ENCODE data around the gene CCDC82. TPM values are rescaled to one million over a fixed set of nuclear protein-coding genes. Genes with fewer than 3 reads are reported as not detected.
A peak's percentile ranks its signal among the peaks of the same experiment; 100 is the strongest.

Gene CCDC82
- total RNA-seq, 1 experiment from 2014 or later: 15.8 TPM

DNA sequence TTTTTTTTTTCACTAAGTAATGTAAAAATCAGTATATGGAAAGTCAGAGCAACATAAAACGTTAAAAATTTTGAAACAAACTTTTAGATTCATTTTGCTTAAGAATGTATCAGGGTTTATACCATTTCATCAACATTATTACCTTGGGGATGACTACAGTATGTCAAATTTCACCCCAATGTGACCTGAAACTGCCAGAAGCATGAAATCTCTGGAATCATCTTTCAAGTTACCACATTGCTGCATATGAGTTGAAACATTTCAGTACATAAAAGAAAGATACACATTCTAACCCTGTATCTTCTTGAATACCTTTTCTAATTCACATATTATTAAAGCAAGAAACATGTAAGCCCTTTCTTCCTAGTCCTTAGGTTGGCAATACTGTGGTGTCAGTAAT lies 79.5 kb downstream of the CCDC82 start:
- Mint-ChIP-seq H3K36me3 (ENCODE audit: insufficient read depth, unreplicated experiment) (no peaks in the 10 kb centered on the region), H3K27me3 (ENCODE audit: insufficient read depth, unreplicated experiment) (no peaks in the 10 kb centered on the region), H3K4me1 (ENCODE audit: insufficient read depth, unreplicated experiment) (peaks cover 70% of the 10 kb centered on the region), H3K27ac (ENCODE audit: low read depth, unreplicated experiment) (peak overlapping the region; percentile 97), H3K9me3 (ENCODE audit: unreplicated experiment) (no peaks in the 10 kb centered on the region), H3K4me3 (ENCODE audit: unreplicated experiment) (no peak overlapping the region)
- DNase-seq (ENCODE audit: unreplicated experiment): no peak
- CTCF ChIA-PET: interaction anchor here (14.6 kb wide), 1 partner anchor 30 kb away, joined by 202 read pairs; the partner anchor contains the start of gene MAML2
- TF ChIP-seq, protein P1, sequence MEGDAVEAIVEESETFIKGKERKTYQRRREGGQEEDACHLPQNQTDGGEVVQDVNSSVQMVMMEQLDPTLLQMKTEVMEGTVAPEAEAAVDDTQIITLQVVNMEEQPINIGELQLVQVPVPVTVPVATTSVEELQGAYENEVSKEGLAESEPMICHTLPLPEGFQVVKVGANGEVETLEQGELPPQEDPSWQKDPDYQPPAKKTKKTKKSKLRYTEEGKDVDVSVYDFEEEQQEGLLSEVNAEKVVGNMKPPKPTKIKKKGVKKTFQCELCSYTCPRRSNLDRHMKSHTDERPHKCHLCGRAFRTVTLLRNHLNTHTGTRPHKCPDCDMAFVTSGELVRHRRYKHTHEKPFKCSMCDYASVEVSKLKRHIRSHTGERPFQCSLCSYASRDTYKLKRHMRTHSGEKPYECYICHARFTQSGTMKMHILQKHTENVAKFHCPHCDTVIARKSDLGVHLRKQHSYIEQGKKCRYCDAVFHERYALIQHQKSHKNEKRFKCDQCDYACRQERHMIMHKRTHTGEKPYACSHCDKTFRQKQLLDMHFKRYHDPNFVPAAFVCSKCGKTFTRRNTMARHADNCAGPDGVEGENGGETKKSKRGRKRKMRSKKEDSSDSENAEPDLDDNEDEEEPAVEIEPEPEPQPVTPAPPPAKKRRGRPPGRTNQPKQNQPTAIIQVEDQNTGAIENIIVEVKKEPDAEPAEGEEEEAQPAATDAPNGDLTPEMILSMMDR (IDR thresholded peaks at IDR 0.05; ENCODE audit: unreplicated experiment): no peak
- intact Hi-C loops (cut with micrococcal nuclease): no loop called here
- POLR2A ChIA-PET: interaction anchor here (0.6 to 13.5 kb wide), 11 partner anchors 16 to 1234 kb away, joined by 3 to 217 read pairs (median 4); partner anchors contain the start of gene MAML2
- no TSS peak for BruUV-seq (replicated peaks)

DNA sequence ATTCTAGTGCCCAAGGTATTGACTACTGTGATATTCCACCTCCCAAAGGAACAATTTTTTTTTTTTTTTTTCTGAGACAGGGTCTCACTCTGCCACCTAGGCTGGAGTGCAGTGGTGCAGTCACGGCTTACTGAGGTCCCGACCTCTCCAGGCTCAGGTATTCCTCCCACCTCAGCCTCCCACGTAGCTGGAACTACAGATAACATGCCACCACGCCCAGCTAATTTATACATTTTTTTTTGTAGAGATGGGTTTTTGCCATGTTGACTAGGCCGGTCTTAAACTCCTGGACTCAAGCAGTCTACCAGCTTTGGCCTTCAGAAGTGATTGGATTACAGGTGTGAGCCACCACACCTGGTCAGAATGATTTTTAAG lies 80.1 kb downstream of the CCDC82 start:
- TF ChIP-seq, protein P1 (IDR thresholded peaks at IDR 0.05; ENCODE audit: unreplicated experiment): no peak
- ChIA-PET CTCF (interaction anchor here (0.6 to 14.6 kb wide), 2 partner anchors 30 to 384 kb away, joined by 5 to 202 read pairs; partner anchors contain the start of gene MAML2), POLR2A (interaction anchor here (0.6 to 13.5 kb wide), 8 partner anchors 10 to 387 kb away, joined by 3 to 217 read pairs (median 10); partner anchors contain the start of gene MAML2)
- no peak overlapping the region for H3K4me3 Mint-ChIP-seq (ENCODE audit: unreplicated experiment)
- no peaks in the 10 kb centered on the region for H3K36me3 Mint-ChIP-seq (ENCODE audit: insufficient read depth, unreplicated experiment)
- peak overlapping the region; percentile 97 for H3K27ac Mint-ChIP-seq (ENCODE audit: low read depth, unreplicated experiment)
- no peak for DNase-seq (ENCODE audit: unreplicated experiment)
- peaks cover 64% of the 10 kb centered on the region for H3K4me1 Mint-ChIP-seq (ENCODE audit: insufficient read depth, unreplicated experiment)
- intact Hi-C loops (cut with micrococcal nuclease): loop anchor here (5.0 kb wide), 1 partner anchor 47 kb away; no protein-coding TSS in a partner anchor
- H3K9me3 Mint-ChIP-seq (ENCODE audit: unreplicated experiment): no peaks in the 10 kb centered on the region
- no TSS peak for BruUV-seq (replicated peaks)
- no peaks in the 10 kb centered on the region for H3K27me3 Mint-ChIP-seq (ENCODE audit: insufficient read depth, unreplicated experiment)

DNA sequence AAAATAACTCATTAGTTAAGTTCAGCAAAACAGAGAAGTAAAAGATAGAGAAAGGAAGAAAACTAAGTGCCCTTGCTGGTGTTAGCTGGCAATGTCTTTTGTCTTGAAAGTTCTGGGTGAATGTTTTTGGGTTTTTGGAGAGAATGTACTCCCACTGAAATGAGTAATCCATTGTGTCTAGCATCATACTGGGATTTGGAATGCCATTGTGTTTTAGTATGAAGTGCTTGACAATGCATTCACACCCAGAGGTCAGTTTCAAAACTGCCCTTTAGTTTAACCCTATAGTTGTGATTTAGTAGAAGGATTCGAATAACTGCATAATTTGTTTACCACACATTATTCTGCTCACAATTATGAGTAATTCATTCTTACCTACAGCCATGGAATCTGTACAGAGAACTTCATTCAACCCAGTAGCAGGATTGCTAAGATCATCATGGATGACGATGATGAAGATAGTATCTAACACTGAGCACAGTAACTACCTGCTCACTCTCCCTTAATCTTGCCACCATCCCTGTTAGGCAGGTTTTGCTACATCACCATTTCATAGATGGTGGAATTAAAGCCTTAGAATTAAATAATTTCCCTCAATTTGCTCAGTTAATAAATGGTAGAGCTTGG lies 80.6 kb downstream of the CCDC82 start:
- no peak overlapping the region for H3K4me3 Mint-ChIP-seq (ENCODE audit: unreplicated experiment)
- H3K36me3 Mint-ChIP-seq (ENCODE audit: insufficient read depth, unreplicated experiment): no peaks in the 10 kb centered on the region
- peaks cover 63% of the 10 kb centered on the region for H3K4me1 Mint-ChIP-seq (ENCODE audit: insufficient read depth, unreplicated experiment)
- TF ChIP-seq, protein P1 (IDR thresholded peaks at IDR 0.05; ENCODE audit: unreplicated experiment): no peak
- peak overlapping the region; percentile 97 for H3K27ac Mint-ChIP-seq (ENCODE audit: low read depth, unreplicated experiment)
- ChIA-PET POLR2A (interaction anchor here (0.6 to 13.5 kb wide), 13 partner anchors 9 to 386 kb away, joined by 3 to 217 read pairs (median 3); partner anchors contain the start of genes CCDC82, JRKL and MAML2), CTCF (interaction anchor here (0.6 to 14.6 kb wide), 6 partner anchors 31 to 384 kb away, joined by 3 to 202 read pairs (median 4); partner anchors contain the start of gene MAML2)
- DNase-seq (ENCODE audit: unreplicated experiment): peak; percentile 60
- H3K27me3 Mint-ChIP-seq (ENCODE audit: insufficient read depth, unreplicated experiment): no peaks in the 10 kb centered on the region
- no peaks in the 10 kb centered on the region for H3K9me3 Mint-ChIP-seq (ENCODE audit: unreplicated experiment)
- BruUV-seq (replicated peaks): no TSS peak
- intact Hi-C loops (cut with micrococcal nuclease): loop anchor here (5.0 kb wide), 1 partner anchor 47 kb away; no protein-coding TSS in a partner anchor

DNA sequence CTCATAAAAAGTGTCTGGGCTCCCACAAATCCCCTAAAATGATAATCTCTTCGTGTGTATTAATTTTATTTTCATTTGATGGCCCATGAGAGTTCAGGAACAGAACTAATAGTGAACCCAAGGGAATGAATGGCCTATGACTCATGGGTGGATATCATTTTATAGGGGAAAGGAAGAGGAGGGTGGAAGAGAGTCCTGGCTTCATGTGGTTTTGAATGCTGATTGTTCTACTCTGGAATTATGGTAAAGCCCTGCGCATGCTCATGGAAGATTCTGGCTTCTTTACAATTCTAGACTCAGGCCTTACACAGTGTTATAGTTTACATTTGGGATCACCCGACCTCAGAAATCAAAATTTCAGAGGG lies 82.0 kb downstream of the CCDC82 start:
- no TSS peak for BruUV-seq (replicated peaks)
- CTCF ChIA-PET: interaction anchor here (0.6 to 14.6 kb wide), 5 partner anchors 25 to 296 kb away, joined by 3 to 202 read pairs (median 3); partner anchors contain the start of gene MAML2

More for the DNA sequence above, 82.0 kb downstream of the CCDC82 start:
- H3K27me3 Mint-ChIP-seq (ENCODE audit: insufficient read depth, unreplicated experiment): no peaks in the 10 kb centered on the region
- peak overlapping the region; percentile 68 for H3K4me3 Mint-ChIP-seq (ENCODE audit: unreplicated experiment)
- TF ChIP-seq, protein P1 (IDR thresholded peaks at IDR 0.05; ENCODE audit: unreplicated experiment): no peak
- H3K27ac Mint-ChIP-seq (ENCODE audit: low read depth, unreplicated experiment): peak overlapping the region; percentile 97
- H3K9me3 Mint-ChIP-seq (ENCODE audit: unreplicated experiment): no peaks in the 10 kb centered on the region
- peak; percentile 85 for DNase-seq (ENCODE audit: unreplicated experiment)
- H3K36me3 Mint-ChIP-seq (ENCODE audit: insufficient read depth, unreplicated experiment): no peaks in the 10 kb centered on the region
- POLR2A ChIA-PET: interaction anchor here (0.6 to 13.5 kb wide), 18 partner anchors 14 to 458 kb away, joined by 3 to 217 read pairs (median 4); partner anchors contain the start of gene MAML2
- intact Hi-C loops (cut with micrococcal nuclease): loop anchor here (1.0 to 5.0 kb wide), 3 partner anchors 33 to 64 kb away; no protein-coding TSS in a partner anchor
- peaks cover 59% of the 10 kb centered on the region for H3K4me1 Mint-ChIP-seq (ENCODE audit: insufficient read depth, unreplicated experiment)

All from MCF 10A (cell line).